Stimulated activated CD4-positive, alpha-beta T cell treated with anti-CD3 and anti-CD28 coated beads, TNF-alpha, amount 100 ng/mL, for 1 hour (primary cell): Measurements from ENCODE around the gene OTX1.

Experiments used
- DNase-seq, 3 donors: peaks; one replicate each; pipeline ENCODE4 v3.0.0-alpha.2; 2020; ENCODE audit warnings: low read depth in 3 of 3, low spot score in 1 of 3

The OTX1 gene

DNA sequence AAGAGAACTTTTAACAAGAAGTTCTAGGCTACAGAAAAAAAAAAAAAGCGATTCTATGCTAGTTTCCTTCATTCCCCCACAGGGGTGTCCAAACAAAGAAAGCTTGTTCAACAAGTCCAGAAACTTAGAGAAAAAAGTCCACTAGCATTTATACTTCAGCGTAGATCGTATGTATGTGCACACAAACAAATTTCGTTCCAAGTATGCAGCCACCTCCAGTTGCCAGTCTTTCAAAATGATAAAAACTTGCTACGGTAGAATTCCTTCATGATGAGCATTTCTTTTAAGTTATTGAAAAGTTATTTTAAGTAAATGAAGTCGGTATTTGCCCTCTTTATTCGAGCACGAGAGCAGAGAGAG is 3.7 kb upstream of the OTX1 start:
- DNase-seq, result no peak

- no peak for DNase-seq
Observed at GRCh38 chr2:63047321-63048279, 3.0 kb upstream of the OTX1 start.

DNA sequence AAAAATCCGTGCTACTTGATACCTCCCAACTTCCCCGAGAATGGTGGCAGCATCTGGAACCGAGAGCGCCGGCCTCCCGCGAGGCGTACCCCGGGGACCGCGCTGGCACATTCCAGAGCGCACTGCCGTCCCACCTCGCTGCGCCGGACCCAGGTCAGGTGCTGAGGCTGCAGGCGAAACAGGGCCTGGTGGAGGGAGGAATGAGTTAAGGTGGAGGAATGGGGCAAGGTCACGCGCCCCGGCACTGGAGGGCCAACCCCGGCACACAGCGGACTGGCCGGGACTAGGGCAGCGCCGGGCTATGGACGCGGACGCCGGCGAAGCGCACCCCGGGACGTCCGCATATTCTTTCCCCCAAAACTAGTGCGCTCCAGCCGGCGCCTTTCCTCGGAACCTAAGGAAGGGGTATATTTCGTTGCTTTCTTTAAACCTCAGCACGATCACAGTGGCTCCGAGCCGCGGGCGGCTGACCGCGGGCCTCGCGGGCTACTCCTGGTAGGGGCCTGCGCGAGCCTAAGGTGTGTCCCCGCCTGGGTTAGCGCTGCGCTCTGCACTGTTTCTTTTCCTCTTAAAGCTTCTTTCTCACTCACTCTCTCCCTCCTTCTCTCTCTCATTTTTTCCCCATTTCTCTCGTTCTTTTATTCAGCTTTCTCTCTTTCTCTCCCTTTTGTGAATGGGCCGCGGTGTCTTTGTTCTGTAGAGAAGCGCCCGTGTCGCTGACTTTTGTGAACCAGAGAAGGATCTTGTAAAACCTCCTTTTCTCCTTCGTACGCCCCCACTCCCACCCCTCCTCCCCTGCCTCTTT is 2.1 kb upstream of the OTX1 start:
- DNase-seq, result no peak

GRCh38 chr2:63049211-63049969 is 1.2 kb upstream of the OTX1 start:
- no peak for DNase-seq

DNA sequence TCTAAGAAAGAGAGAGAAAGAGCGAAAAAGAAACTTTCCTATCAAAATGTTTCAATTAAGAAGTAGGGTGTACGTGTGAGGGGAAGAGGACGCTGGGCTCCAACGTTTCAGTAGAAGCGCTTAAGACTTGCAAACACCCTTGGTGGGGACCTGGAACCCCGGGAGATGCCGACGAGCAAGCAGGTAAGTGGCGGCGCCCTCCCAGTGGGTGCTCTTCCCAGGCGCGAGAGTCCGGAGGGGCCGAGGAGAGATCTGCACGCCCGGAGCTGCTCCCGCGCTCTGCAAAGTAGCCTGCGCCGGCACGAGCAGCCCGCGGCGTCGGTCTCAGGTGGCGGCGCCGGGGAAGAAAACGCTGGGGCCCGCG is 678 bp upstream of the OTX1 start:
- DNase-seq, result no peak

DNA sequence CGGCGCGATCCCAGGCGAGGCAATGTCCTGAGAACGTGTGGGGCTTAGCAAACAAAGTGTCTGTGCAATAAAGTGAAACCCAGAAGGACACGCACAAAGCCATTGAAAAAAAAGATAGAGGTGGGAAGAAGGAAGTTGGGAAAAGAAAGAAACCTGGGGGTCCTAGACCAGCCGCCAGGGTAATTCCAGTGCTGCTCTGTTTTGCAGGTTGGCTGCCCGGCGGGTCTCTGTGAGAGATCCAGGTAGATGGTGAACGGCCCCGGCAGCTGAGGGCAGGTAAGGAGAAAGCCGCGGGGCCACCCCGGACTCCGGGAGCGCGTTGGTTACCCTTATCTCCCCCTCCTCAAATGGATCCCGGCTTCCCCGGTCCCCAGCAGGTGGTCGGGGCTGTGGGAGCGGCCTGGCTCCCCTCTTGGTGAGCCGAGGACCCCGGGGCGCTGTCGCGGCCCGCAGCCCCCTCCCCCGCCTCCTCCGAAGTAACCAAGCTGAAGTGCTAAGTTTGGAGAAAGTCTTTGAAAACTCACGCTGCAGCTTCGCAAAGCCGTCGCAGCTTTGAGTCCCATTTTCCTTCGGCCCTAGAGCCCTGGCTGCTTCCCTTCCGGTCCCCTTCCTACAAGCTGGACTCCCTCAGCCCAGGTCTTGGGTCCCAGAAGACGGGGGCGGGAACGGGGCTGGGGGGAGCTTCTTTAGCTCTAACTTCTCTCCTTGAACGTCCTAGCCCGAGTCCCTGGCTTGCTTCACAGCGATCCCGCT is 588 bp downstream of the OTX1 start:
- no peak for DNase-seq

- DNase-seq, result no peak
Observed at GRCh38 chr2:63051795-63052333, 1.2 kb downstream of the OTX1 start.

DNA sequence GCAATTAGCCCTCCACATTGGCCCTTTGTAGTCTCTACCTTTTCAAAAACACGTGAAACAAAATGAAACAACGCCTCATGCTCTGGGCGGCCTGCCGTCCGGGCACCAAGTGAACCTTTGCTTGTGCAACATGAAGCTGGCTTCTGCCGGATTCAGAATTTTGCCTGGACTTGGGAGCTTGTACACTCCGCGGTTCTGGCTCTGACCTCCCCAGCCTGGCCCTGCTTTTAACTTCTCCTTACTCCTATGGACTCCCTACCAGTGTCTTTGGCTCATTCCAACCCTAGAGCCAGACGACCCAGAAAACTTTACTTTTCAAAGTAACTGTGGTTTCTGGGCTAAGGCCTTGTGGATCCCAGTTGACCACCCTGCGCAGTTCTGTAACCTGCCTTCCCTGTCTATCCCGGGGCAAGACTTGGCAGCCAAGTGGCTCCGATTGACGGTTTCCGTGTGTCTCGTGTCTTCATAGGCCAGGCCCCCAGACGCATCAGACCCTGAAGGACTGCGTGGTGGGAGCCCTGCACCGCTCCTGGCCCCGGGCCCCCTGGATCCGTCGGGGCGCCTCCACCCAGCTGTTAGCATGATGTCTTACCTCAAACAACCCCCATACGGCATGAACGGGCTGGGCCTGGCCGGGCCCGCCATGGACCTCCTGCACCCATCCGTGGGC is 1.9 kb downstream of the OTX1 start:
- no peak for DNase-seq

DNA sequence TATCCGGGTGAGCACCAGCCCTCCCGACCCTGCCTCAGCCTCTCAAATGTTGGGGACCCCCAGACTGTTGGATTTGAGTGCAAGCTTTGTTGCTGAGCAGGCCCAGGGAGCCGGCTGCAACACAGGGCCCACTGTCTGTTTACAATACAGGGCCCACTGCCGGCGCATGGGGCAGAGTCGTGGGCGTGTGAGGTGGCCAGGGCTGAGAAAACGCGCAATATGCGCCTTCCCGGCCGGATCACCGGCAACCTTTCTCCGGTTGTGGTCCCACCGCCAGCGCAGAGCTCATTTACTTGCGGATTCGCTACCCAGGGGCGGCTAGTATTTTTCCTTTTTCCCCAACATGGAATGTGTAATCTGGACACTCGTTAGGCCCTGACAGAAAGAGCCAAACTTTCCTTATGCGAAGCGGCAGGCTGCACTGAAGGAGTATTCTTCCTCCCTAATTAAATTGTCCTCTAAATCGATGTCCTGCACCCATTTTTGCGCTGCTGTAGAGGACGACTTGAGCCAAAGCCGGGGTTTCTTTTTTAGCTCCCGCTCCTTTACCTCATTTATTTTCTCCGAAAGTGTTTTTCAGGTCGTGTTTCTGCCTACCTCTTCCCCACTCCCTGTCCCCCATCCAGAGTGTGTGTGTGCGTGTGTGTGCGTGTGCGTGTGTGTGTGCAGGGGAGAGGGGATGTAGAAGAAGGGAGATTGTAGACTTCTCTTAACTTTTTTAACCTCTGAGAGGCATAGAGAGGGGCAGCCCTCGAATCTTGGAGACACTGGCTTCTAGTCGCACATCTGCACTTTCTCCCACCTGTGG is 2.7 kb downstream of the OTX1 start:
- no peak for DNase-seq

GRCh38 chr2:63053889-63054602 is 3.4 kb downstream of the OTX1 start:
- no peak for DNase-seq

GRCh38 chr2:63054841-63055225 is 4.2 kb downstream of the OTX1 start:
- DNase-seq, result no peak

DNA sequence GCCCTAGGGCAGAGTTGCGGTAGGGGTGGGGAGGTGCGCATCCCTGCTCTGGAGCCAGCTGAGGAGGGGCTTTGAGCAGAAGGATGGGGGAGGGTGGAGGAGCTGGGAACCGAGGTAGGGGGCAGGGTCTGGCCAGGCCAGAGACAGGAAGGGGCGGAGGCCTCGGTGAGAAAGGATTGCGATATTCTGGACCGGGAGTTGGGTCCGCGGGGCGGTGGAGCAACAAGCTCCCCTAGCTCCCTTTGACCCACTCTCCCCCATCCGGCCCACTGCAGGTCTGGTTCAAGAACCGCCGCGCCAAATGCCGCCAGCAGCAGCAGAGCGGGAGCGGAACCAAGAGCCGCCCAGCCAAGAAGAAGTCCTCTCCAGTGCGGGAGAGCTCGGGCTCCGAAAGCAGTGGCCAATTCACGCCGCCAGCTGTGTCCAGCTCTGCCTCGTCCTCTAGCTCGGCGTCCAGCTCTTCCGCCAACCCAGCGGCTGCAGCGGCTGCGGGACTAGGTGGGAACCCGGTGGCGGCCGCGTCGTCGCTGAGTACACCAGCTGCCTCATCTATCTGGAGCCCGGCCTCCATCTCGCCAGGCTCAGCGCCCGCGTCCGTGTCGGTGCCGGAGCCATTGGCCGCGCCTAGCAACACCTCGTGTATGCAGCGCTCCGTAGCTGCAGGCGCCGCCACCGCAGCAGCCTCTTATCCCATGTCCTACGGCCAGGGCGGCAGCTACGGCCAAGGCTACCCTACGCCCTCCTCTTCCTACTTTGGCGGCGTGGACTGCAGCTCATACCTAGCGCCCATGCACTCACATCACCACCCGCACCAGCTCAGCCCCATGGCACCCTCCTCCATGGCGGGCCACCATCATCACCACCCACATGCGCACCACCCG is 4.8 kb downstream of the OTX1 start:
- no peak for DNase-seq

GRCh38 chr2:63056107-63057050 is 5.7 kb downstream of the OTX1 start:
- DNase-seq, result no peak

GRCh38 chr2:63057249-63058143 is 6.9 kb downstream of the OTX1 start:
- no peak for DNase-seq

DNA sequence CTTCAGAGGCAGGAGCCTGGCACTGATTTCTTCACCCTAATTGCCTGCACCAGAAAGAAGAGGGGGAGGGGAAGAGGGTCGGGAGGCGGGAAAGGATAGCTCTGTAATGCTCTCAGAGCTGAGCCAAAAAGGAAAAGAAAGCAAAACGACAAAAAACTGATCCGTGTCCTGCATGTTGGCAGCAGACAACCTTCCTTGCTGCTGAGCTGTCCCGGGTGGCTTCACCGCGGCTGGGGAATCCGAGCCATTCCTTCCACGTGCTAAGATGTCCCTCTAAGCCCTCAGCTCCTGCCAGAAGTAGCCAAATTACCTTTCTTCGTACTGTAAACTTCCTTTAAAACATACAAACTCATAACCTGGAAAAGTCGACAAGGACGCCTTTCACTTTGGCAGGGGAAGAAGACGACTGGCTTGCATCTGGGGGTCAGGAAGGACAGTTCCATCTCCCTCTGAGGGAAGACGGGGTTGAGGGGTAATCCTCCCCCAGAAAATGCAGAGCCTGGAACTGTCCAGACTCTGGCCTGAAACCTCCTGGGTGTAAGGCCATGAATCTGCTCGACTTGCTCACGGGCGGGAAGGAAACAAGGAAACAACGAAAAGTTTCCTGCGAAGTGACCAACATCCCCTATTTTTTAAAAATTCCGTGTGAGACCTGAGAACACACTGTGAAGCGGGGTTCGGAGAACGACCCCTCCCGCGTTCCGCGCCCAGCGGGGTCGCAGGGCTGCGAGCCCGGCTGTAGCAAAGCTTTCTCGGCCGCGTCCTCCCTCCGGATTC is 7.7 kb downstream of the OTX1 start:
- DNase-seq, result no peak
